MCF 10A (cell line): ENCODE measurements around the gene ABLIM2. TPM values are rescaled to one million over a fixed set of nuclear protein-coding genes. Genes with fewer than 3 reads are reported as not detected.

Experiments used
- BruUV-seq: library from RNA; stranded (reverse); fragments of 400-500 nt; replicated peaks from 2 replicates; lab custom pipeline; 2021; lab: Mats Ljungman, UMichigan
- CTCF ChIA-PET: fragments of 300-600 bp; sonication (Branson Sonifier 250); formaldehyde crosslinking; extraction: SDS; loops from one replicate; lab custom pipeline; 2021; ENCODE audit warnings: antibody characterized with exemption, inconsistent platforms; lab: Yijun Ruan, JAX
- POLR2A ChIA-PET: fragments of 300-600, 350-650 bp; sonication (Branson Sonifier 250); formaldehyde crosslinking; extraction: SDS; loops from one replicate; lab custom pipeline; 2020; ENCODE audit warnings: antibody characterized with exemption, inconsistent platforms; lab: Yijun Ruan, JAX
- DNase-seq: peaks from one replicate; pipeline ENCODE4 v3.0.0-alpha.2; 2018; ENCODE audit not compliant: unreplicated experiment
- H3K27ac Mint-ChIP-seq: one replicate; pipeline ENCODE4 v1.8.0; 2022; ENCODE audit warnings: mild to moderate bottlenecking, low read depth, mixed read lengths; ENCODE audit not compliant: unreplicated experiment
- H3K27me3 Mint-ChIP-seq: one replicate; pipeline ENCODE4 v1.8.0; 2022; ENCODE audit warnings: mixed read lengths; ENCODE audit not compliant: insufficient read depth, unreplicated experiment
- H3K36me3 Mint-ChIP-seq: one replicate; pipeline ENCODE4 v1.8.0; 2022; ENCODE audit warnings: mild to moderate bottlenecking, moderate library complexity, mixed read lengths; ENCODE audit not compliant: insufficient read depth, unreplicated experiment
- H3K4me1 Mint-ChIP-seq: one replicate; pipeline ENCODE4 v1.8.0; 2022; ENCODE audit warnings: mixed read lengths; ENCODE audit not compliant: insufficient read depth, unreplicated experiment
- H3K4me3 Mint-ChIP-seq: one replicate; pipeline ENCODE4 v1.8.0; 2022; ENCODE audit warnings: mild to moderate bottlenecking, moderate library complexity, mixed read lengths; ENCODE audit not compliant: unreplicated experiment
- H3K9me3 Mint-ChIP-seq: one replicate; pipeline ENCODE4 v1.8.0; 2022; ENCODE audit warnings: mixed read lengths; ENCODE audit not compliant: unreplicated experiment
- intact Hi-C: fragments of 100-400 bp; cut with micrococcal nuclease; formaldehyde crosslinking; loops from 2 replicates; pipeline ENCODE4 v1.14.1; 2022
- total RNA-seq: library from RNA; stranded (reverse); gene quantifications from 2 replicates; pipeline ENCODE4 v1.2.3, GENCODE V29; 2022
- TF ChIP-seq, protein P1 (sequence below): fragments of 200-600 bp; IDR thresholded peaks from one replicate; pipeline ENCODE4 v1.8.0; 2022; ENCODE audit warnings: antibody characterized with exemption, mild to moderate bottlenecking; ENCODE audit not compliant: unreplicated experiment

Gene ABLIM2
- total RNA-seq, 1 experiment from 2014 or later = 5.3 TPM

DNA sequence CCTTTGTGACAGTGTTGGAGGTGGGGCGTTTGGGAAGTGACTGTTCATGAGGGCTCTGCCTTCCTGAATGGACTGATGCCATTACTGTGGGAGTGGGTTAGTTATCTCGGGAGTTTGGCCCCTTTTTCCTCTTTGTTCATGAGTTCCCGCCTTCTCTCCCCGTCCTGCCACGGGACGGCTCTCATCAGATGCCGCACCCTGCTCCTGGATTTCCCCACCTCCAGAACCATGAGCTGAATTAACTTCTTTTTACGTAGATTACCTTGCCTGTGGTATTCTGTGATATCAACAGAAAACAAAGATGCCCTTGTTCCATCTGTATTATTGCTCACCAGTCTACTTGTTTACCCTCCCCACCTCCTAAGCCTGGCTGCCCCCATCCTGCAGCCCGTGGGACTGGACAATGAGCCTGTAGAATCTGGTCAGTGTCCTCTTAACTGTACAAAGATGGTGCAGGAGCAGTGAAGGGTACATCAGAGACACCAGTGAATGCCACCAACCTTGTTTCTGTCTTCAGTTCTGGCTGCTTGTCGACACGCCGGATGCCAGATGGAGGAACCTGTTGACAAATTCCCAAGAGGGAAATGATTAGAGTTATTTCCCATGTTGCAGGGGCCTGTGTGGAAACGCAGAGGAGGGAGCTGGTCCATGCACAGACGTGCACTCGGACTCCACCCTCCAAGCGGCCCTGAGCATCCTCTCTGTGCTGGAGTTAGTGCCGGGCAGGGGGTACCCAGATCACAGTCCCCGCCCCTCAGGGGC is 104.7 kb downstream of the ABLIM2 start:
- DNase-seq = no peak
- intact Hi-C loops = no loop called here
- peaks cover 11% of the 10 kb centered on the region for H3K36me3 Mint-ChIP-seq
- TF ChIP-seq, protein P1, sequence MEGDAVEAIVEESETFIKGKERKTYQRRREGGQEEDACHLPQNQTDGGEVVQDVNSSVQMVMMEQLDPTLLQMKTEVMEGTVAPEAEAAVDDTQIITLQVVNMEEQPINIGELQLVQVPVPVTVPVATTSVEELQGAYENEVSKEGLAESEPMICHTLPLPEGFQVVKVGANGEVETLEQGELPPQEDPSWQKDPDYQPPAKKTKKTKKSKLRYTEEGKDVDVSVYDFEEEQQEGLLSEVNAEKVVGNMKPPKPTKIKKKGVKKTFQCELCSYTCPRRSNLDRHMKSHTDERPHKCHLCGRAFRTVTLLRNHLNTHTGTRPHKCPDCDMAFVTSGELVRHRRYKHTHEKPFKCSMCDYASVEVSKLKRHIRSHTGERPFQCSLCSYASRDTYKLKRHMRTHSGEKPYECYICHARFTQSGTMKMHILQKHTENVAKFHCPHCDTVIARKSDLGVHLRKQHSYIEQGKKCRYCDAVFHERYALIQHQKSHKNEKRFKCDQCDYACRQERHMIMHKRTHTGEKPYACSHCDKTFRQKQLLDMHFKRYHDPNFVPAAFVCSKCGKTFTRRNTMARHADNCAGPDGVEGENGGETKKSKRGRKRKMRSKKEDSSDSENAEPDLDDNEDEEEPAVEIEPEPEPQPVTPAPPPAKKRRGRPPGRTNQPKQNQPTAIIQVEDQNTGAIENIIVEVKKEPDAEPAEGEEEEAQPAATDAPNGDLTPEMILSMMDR = no peak
- H3K4me1 Mint-ChIP-seq = no peaks in the 10 kb centered on the region
- no peaks in the 10 kb centered on the region for H3K27me3 Mint-ChIP-seq
- H3K4me3 Mint-ChIP-seq = no peak overlapping the region
- no TSS peak for BruUV-seq
- ChIA-PET CTCF (no interaction called here), POLR2A (no interaction called here)
- no peaks in the 10 kb centered on the region for H3K9me3 Mint-ChIP-seq
- H3K27ac Mint-ChIP-seq = no peak overlapping the region

DNA sequence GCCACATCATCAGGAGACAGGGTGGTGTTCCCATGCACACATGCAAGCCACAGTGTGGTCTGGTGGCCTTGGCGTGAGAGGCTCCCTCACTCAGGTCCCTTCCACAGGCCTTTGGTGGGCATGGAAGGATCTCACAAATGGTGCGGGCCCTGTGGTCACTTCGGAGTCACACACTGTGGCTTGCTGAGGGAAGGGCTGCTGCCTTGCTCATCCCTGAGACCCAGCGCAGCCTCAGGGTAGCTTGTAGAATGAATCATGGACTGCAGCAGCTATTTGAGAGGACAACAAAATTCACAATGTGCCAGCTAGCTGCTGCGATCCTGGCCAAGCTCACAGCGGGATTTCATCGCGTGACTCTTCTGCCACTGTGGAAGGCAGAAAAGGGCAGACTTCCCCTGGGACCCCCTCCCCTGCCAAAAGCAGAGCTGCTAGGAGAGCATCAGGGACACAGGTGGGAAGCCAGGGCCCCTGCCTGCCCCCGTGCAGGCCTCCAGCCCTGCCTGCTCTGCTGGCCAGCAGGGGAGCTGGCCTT is 106.4 kb downstream of the ABLIM2 start:
- intact Hi-C loops = no loop called here
- Mint-ChIP-seq H3K27ac (no peak overlapping the region), H3K36me3 (peaks cover 10% of the 10 kb centered on the region), H3K4me3 (no peak overlapping the region), H3K4me1 (no peaks in the 10 kb centered on the region), H3K9me3 (no peaks in the 10 kb centered on the region), H3K27me3 (no peaks in the 10 kb centered on the region)
- POLR2A ChIA-PET = no interaction called here
- no peak for DNase-seq
- CTCF ChIA-PET = interaction anchor here (0.6 kb wide), 1 partner anchor 338 kb away, joined by 4 read pairs; no protein-coding TSS in a partner anchor
- TF ChIP-seq, protein P1 = no peak
- no TSS peak for BruUV-seq

DNA sequence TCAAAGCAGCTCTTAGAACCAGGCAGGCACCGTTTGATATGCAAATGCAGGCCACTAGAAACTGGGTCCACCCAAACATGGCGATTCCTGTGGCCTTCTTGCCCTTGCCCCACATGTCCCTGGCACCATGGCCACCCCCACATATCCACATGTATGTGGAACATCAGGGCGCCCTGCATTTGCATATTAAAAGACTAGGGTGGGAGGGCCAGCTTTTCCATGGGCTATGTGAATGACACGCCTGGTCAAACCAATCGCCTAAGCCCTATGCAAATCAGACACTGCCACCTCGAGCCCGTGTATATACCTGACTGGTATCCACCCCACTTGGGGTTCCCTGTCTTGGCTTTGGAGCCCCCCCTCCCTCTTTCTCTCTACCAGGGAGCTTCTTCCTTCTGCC is 107.0 kb downstream of the ABLIM2 start:
- intact Hi-C loops = no loop called here
- ChIA-PET CTCF (interaction anchor here (0.7 kb wide), 1 partner anchor 720 kb away, joined by 6 read pairs; no protein-coding TSS in a partner anchor), POLR2A (no interaction called here)
- Mint-ChIP-seq H3K9me3 (no peaks in the 10 kb centered on the region), H3K36me3 (peaks cover 5% of the 10 kb centered on the region), H3K4me1 (no peaks in the 10 kb centered on the region), H3K27me3 (peaks cover 3% of the 10 kb centered on the region), H3K27ac (no peak overlapping the region), H3K4me3 (no peak overlapping the region)
- no peak for DNase-seq
- TF ChIP-seq, protein P1 = no peak
- no TSS peak for BruUV-seq

DNA sequence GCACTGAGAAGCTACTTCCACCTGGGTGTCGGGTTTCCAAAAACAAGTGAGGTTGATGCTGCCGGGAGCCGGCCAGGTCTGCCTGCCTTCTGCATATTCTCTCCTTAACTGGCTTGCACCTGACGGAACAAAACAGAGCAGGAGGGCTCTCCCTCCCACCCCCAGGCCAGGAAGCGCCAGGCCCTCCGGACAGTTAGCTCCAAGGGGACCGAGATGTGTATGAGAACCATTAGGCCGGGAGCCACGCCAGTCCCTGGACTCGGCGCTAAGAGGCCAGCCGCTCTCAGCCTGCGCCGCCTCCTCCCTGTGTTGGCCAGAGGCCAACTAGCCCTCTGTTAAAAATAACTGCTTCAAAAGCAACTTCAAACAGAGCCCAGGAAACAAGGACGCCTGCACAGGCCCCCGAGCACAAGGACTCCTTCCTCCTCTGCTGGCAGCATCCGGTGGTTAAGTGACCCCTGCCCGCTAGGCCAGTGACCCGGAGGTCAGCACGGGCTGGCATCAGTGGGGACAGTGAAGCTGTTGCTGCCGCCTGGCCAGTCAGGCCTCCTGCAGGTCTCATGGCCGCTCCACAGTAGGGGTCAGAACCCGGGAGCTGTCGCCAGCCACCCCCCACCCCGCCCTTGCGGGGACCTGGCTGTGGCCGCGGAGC is 107.9 kb downstream of the ABLIM2 start:
- H3K4me3 Mint-ChIP-seq = no peak overlapping the region
- ChIA-PET CTCF (no interaction called here), POLR2A (no interaction called here)
- no TSS peak for BruUV-seq
- no peak overlapping the region for H3K27ac Mint-ChIP-seq
- no peaks in the 10 kb centered on the region for H3K9me3 Mint-ChIP-seq
- no peaks in the 10 kb centered on the region for H3K4me1 Mint-ChIP-seq
- intact Hi-C loops = no loop called here
- peak; percentile 25 for DNase-seq
- peaks cover 10% of the 10 kb centered on the region for H3K36me3 Mint-ChIP-seq
- TF ChIP-seq, protein P1 = no peak
- H3K27me3 Mint-ChIP-seq = peaks cover 13% of the 10 kb centered on the region
